ENCODE measurements around the gene ZBTB7C.

The ZBTB7C gene

DNA sequence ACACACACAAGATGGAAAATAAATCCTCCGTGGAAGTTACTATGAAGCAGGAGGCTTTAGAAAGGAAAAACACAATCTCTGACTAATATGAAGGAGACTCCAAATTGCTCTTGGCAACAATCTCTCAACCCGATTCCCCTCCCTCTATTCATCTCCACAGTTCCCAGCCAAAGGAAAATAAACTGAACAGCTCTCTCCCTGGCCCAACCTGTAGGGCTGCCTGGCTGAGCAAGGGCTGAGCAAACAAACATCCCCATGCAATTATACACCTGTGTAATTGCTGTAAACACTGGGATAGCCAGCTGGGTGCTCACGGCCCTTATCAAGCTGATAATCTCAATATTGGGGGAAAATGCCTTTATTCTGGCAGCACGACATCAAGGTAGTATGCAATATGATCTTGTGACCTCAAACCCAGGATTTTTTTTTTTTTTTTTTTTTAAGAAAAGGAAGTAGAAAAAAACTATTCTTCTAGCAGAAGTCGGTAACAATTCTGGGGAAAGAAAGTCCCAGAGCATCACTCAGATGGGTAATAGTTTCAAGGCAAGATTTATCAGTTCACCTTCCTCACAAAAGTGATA is 275.4 kb downstream of the ZBTB7C start:
- DNase-seq = no peak

DNA sequence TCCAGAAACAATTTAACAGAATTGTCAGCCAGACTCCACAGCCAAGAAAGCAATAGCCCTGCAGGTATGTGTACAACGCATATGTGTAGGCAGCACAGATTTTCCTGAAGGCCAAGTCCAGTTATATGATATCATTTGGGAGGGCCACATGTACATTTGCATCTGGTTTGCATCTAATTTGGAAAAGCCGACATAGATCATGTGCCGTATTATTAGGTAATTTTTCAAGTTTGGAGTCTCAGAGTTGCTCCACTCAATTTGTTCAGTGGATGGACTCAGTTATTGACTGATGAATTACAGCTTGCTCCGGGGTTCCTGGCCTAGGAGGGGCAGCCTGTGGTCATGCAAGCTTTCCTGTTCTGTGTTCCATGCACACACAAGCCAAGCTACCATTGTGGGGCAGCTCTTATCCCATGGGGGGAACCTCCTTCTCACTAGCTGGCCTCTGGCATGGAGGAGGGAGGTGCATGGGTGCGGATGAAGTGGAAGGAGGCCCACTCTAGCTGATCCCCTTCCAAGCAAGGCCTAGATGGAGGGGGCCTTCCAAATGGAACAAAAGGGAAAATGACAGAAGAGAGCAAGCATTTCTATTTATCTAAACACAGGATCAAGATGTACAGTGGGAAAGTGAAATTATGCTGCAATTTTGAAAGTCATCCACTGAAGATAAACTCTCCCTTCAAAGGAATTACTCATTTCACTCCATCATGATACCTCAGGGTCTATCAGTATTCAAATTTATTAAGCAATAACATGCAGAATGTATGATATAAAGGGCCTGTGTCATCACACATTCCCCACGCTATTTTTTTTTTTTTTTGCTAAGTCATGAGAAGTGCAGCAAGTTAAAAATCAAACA is 276.2 kb downstream of the ZBTB7C start:
- no peak for DNase-seq

DNA sequence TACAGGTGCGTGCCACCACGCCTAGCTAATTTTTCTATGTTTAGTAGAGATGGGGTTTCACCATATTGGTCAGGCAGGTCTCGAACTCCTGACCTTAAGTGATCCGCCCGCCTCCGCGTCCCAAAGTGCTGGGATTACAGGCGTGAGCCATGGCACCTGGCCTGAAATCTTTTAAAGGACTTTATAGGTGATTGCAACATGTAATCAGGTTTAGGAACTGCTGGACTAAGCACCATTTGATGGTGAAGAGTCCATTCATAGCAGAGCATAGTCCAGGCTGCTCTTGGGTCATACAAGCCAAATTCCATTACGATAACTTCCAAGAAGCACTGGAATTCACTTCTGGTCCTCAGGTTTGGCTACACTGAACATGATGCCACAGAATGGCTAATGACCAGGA is 278.1 kb downstream of the ZBTB7C start:
- DNase-seq = no peak

DNA sequence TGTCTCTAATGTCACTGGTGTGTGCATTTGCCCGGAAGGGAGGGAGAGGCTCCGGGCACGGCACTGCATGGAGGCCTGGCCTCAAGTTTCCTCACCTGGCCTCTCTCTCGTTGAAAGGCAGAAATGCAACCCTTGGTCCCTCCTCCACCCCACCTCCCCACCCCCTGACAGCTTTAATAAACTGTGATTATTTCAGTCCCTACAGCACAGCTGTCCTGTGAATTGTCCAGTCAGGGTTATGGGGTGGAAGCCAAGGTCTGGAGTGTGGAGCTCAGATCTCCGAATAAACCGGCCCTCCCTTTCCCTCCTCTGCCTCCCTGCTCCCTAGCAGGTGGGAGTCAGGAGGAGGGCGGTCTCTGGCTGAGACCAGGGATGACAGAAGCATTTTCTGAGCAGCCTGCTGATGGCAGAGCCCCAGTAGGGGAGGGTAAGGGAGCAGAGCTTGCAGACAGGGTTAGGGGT is 279.5 kb downstream of the ZBTB7C start:
- DNase-seq = no peak

DNA sequence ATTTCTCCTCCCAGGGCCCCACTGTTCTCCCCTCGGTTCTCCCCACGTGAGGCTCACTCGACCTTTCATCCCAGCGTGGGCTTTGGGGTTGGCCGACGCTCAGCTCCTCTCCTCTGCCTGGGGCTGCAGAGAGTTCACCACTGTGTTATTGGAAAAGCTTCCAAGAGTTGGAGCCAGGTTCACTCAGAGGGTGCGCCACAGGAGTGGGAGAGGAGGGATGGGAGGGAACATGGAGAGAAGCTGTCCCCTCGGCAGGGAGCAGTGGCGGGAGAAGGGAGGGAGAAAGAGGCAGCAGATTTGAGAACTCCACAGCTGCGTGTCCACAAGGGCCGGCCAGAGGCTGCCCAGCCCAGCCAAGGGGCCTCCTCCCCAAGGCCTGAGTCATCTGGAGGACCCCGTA is 281.6 kb downstream of the ZBTB7C start:
- peak; percentile 59 for DNase-seq

DNA sequence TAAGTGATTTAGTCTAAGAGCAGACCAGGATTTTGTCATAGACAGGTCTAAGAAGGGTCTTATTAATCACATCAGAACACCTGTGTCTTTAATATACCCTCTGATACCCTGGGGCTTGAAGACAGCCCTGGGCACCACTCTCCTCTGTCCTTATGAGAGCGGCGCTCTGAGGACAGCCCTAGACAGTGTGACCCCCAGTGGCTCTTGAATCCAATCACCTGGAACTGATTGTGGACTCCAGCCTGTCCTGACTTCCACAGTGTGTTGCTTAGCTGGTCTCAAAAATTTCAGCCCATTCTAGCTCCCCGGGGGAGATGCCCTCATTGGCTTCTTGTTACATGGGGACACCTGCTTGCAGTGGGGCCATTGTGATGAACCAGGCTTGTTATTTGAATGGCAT is 282.9 kb downstream of the ZBTB7C start:
- DNase-seq = no peak

DNA sequence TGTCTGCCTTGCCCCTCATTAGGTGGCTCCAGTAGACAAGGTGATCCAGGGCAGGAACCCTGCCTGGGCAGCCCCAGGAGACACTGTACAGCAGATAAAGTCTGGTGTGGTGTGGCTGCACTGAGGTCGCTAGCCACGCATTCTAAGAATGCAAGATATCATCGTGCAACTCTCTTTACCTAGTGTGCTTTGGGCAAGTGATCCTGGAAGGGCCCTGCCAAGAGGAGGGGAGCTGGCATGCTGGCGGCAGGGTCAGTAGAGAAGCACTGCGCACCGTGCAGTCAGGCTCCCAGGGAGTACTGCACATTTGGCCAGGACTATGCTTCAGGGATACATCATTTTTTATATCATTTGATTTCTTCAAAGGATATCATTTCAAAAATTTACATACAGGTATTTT is 283.5 kb downstream of the ZBTB7C start:
- DNase-seq = no peak

DNA sequence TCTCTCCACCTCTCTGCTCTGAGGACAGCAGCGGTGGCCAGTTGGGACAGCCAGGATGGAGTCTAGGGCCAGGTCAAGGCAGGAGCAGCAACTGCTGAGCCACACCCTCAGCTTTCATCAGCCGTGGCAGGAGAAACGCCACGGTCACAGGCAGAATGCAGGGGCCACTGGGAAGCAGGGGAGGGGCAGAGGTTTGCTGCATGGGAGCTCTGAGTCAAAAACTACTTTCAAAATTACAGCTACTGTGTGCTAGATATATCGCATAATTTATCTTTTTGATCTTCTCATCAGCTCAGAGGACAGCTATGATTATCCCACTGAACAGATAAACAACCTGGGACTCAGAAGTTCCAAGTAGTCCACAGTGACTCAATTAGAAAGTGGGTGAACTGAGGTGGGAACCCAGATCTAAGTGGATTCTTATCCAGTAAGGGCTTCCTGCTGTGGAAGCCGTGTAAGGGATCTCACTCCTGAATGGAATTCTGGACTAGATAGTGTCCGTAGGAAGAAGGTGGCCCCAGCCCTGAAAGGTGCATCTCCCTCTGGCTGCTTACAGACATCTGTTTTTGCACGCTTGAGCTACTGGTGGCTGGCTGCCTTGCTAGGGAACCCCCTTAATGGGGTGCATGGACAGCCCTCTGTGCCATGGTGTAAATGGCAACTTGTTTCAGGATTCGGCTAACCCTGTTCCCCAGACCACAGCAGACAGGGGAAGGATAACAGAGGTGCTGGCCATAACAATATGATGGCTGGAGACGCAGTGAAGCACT is 284.1 kb downstream of the ZBTB7C start:
- no peak for DNase-seq

DNA sequence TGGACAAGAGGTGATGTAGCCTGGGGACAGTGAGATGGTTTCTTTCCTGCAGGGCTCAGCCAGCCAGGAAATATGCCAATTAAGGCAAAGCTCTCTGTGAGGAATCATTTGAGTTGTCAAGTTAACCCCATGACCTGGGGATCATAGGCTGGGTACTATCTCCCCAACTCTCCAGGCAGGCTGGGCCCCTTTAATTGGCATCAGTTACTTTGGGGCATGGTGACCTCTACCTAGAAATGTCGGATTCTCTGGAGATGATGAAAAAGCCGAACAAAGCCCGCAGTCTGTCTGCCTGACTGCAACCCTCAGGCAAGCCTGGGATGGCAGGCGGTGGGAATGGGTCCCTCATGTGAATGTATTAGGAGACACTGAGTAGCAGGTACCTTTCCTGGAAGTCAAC is 285.2 kb downstream of the ZBTB7C start:
- DNase-seq = no peak

DNA sequence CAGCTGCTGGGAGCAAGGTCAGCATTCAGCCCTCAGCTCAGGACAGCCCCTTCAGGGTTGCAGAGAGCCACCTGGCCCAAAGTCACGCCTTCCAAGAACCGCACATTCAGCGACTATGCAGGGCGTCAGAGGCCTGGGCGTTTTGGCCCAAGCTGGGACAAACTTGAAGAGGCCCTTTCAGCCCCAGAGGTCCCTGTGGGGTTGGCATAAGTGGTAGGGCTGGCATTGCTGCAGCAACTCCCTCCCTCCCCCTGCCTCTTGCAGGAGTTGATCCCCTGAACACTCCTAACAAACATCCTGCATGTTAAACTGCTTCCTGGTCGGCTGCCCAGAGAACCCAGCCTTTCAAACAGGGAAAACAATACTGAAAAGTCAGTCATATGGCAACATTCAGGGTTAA is 285.9 kb downstream of the ZBTB7C start:
- no peak for DNase-seq

DNA sequence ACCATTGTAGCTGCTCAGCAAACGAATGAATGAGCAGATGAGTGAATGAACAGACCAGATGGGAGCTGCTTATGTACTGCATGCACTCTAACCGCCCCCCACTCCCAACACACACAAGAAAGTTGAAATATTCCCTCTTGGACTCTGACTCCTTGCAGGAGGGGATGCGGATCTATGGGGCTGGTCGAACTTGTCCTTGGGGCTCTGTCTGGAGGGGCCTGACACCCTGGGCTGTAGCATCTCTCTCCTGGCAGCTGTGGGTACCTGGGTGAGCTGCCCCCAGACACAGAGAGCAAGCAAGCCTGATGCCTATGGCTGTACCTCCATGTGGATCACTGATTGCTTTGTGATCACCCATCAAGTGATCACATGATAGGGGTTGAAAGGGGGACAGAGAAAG is 286.4 kb downstream of the ZBTB7C start:
- no peak for DNase-seq

DNA sequence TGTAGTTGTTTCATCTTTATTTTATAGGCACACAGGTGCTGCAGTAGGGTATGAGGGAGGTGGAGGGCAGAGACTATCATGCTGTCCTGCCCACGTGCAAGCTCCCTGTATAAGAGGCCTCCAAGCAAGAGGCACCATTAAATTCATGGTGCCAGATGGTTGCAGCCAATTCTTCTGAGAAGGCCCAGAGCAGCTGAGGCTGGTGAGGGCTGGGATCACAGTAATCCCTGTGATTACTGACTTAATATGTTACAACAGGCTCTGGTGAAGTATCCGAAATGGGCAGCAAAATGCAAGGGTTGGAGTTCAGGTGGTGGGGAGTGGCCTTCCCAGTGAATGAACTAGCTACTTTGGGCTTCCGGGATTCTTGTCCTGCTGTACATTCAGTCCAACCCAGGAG is 286.8 kb downstream of the ZBTB7C start:
- no peak for DNase-seq

DNA sequence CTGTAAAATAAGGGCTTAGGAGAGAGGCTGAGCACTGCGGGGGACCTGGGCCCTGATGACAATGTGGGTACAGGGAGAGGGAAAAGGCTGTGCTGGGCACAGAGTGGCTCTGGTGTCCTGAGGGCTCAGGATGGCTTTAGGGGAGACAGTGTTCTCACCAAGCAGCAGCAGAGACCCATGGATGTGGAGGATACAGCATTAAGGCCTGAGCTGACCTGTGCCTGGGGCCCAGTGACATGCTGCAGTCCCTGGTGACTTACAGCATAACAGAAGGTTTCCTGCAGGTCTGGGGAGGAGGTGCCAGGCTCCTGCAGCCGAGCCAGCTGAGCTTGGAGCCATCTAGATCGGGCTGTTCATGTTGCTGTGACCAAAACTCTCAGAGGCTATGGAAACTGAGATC is 287.4 kb downstream of the ZBTB7C start:
- no peak for DNase-seq

DNA sequence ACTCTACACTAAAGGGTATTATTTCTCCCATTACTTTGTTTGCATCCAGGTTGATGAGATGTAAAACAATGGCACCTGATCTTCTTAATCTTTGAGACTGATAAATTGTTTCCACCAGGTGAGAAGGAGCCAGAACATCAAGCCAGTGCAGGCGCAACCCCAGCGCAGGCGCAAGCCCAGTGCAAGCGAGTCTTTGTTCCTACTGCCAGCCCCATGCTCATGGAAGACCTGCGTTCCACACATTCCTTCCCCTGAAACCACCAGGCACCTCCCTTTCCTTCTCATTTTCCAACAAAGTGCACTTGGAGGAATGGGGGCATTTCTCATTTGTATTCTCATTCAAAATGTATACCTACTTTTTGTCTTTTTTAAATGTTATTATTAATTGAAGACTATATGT is 290.0 kb downstream of the ZBTB7C start:
- no peak for DNase-seq

DNA sequence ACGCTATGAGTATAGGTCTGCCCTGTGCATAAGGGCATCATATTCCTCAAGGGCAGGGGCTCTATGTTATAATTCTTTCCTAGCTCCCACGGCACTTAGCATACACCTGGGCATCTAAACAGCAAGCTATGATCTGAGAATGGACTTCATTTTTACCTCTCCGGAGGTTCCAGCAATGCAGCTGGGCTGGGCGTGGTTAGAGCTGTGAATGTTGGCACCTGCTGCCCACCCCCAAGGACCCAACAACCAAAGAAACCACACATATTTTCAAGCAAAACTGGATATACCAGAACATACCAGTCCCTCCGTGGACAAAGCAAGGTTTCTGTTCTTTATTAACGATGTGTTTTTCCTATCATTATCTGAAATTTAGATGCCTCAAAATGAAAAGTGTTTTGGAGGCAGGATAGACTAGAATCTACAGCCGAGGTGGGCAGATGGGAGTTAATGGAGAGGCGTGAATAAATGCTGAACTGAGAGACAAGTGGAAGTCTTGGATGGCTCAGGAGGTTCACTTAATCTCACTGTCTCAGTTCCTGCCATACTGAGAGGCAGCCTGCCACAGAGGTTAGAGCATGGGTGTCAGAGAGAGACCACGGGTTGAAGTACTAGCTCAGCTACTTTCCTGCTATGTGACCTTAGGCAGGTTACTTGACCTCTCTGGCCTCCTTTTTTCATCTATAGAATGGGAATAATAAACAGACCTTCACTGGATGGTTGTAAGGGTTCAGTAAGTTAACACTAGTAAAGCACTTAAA is 292.1 kb downstream of the ZBTB7C start:
- no peak for DNase-seq

DNA sequence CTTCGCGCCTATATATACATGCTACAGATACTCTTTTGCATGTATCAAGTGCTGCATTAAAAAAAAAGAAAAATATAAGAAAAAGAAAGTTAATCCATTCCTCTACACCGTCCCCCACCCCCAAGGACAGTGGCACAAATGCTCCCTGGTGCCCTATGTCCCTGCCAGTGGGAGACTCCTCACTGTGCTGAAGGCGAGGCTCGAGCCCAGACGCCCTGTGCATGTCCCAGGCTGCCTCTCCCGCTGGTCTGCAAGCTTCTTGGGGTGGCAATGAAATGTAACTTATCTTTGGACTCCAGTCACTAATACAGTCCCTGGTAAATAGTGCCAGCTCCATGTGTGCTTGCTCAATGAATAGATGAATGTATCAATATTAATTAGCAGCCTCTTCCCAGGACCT is 293.2 kb downstream of the ZBTB7C start:
- DNase-seq = no peak

DNA sequence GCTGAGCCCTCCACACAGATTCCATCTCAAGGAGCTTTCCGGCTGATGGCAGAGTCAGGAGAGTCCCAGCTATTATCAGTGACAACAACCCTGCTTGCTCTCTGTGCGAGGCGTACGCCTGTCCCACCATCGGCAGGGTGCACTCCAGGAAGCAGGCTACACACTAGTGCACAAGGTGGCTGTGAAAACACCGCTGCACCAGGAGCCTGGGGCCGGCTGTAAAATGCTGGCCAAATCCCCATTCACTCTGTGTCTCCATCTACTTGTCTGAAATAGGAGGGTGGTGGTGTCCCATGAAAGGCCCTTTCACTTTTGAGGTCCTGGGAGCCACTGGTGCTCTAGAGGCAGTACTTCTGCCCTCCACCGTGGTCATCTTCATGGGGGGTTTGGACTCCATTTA is 295.5 kb downstream of the ZBTB7C start:
- DNase-seq = no peak

DNA sequence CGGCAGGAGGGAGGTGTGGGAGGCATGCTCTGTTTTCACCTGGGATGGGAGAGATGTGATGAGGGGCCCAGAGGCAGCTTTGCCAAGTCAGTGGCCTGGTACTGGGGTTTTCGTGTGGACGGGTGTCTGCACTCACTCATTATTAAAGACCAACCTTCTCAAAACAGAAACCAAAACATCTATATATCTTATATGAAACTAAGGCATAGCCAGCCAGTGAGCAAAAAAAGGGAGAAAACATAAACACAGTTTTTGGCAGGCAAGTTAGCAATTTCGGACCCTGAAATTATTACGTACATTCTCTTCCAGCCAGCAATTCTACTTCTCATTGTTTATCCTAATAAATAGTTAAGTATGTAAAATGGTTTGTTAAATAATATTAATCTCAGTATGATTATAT is 297.6 kb downstream of the ZBTB7C start:
- no peak for DNase-seq

DNA sequence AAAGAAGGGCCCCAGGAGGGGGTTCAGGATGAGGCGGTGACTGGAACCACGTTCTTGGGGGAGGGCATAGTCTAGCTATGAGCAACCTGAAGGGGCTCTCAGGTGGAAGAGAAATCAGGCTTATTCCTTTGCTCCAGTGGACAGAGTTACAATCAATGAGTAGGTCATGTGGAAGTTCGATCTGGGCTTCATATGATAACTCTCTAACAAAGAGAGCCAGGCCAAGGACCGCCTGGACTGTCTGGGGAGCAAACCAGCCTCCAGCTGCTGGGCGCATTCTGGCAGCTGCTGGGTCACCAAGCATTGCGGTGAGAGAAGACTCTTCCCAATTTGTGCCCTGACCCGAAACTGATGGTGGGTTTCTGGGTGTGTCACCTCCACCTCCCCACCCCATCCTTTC is 298.4 kb downstream of the ZBTB7C start:
- DNase-seq = no peak

DNA sequence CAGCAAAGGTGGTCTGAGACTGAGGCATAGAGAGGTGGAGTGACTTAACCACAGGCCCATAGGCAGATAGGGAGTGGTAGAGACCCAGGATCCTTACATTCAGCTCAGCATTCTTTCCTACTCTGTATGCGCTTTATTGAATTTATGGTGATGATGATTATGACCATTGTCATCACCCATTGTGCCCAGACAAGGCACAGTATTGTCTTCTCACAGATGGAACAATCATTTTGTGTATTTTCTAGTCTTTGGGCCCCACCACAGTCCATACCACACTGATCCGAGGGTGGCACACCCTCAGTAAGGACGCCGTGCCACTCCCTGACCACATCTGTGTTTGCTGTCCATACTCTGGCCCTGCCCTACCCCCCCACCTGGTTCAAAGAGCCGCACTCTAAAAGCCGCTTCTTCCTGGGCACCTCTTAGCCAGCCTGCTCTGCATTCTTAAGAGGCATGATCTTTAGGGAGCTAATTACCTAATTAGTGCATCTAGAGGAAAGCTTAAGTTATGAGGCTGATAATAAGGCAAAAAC is 299.2 kb downstream of the ZBTB7C start:
- DNase-seq = no peak

DNA sequence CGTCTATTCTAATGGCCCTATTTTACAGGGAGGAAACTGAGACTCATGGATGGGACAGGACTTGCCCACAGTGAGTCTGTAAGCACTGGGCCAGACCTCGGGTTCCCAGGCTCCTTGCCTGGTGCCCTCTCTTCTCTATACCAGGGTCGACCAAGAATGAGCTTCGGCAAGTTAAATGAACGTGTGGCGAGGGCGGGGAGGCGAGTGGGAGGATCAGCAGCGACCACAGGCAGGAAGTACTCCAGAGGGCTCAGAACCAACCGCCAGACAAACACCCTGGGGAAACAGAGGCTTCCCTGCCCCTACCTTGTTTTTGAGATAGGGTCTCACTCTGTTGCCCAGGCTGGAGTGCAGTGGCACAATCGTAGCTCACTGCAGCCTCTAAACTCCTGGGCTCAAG is 301.0 kb downstream of the ZBTB7C start:
- DNase-seq = no peak

DNA sequence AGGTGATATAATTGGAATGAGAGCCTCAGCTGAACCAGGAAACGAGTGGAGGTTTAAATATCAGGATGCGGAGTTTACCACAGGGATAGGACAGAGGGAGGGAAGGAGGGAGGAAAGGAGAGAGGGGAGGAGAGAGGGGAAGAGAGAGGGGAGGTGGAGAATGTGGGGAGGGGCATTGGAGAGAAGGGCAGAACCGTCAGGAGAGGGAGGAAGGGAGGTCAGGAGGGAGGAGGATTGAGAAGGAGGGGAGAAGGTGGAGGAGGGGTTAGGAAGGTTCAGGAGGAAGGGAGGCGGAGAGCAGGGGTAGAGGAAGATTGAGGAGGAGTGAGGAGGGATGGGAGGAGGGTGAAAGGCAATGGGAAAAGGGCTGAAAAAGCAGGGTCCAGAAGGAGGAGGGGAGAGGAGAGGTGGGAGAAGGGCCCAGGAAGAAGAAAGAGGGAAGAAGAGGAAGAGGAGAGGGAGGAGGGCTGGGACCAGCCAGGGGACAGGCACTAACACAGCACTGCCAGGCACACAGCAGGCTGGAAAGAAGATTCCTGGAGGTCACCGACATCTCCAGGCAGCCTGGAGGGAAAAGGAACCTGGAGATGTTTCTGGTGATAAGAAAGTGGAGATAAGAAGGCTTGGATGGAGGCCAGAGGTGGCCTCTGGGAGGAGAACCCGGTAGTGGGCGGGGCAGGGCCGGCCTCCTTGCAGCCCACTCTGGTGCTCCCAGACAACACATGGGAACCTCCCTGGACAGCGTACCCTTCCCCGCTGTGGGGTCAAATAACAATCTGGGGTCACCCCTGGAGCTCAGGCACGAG is 302.0 kb downstream of the ZBTB7C start:
- no peak for DNase-seq
